Smooth muscle cell (in vitro differentiated cells): ENCODE measurements around the gene HMGN3. TPM values are rescaled to one million over a fixed set of nuclear protein-coding genes. Genes with fewer than 3 reads are reported as not detected.

Experiments
- DNase-seq: peaks from one replicate; lab custom pipeline; 2025; ENCODE audit not compliant: unreplicated experiment; lab: John Stamatoyannopoulos, UW
- H2AFZ ChIP-seq: fragments of 200-600 bp; sonication (generic); 2 replicates; pipeline ENCODE4 v1.6.0; 2016; ENCODE audit warnings: antibody characterized with exemption, low read depth, mild to moderate bottlenecking
- H3F3A ChIP-seq: fragments of 200-600 bp; sonication (generic); 2 replicates; pipeline ENCODE4 v1.6.0; 2017; ENCODE audit warnings: antibody characterized with exemption, low read depth
- H3K27ac ChIP-seq: fragments of 200-600 bp; sonication (generic); 2 replicates; pipeline ENCODE4 v1.5.1; 2016; ENCODE audit warnings: low read depth, mild to moderate bottlenecking
- H3K27me3 ChIP-seq: fragments of 200-600 bp; sonication (generic); 2 replicates; pipeline ENCODE4 v1.6.1; 2016; ENCODE audit warnings: low read depth, mild to moderate bottlenecking
- H3K36me3 ChIP-seq: fragments of 200-600 bp; sonication (generic); 2 replicates; pipeline ENCODE4 v1.5.1; 2016; ENCODE audit warnings: low read depth
- H3K4me1 ChIP-seq: fragments of 200-600 bp; sonication (generic); 2 replicates; pipeline ENCODE4 v1.5.1; 2016; ENCODE audit warnings: low read depth
- H3K4me2 ChIP-seq: fragments of 200-600 bp; sonication (generic); 2 replicates; pipeline ENCODE4 v1.6.0; 2016; ENCODE audit warnings: mild to moderate bottlenecking
- H3K4me3 ChIP-seq: fragments of 200-600 bp; sonication (generic); 2 replicates; pipeline ENCODE4 v1.5.1; 2016; ENCODE audit warnings: mild to moderate bottlenecking
- H3K79me2 ChIP-seq: fragments of 200-600 bp; sonication (generic); 2 replicates; pipeline ENCODE4 v1.6.0; 2016; ENCODE audit warnings: low read depth, mild to moderate bottlenecking
- H3K9ac ChIP-seq: fragments of 200-600 bp; sonication (generic); 2 replicates; pipeline ENCODE4 v1.6.0; 2016; ENCODE audit warnings: low read depth
- H3K9me3 ChIP-seq: fragments of 200-600 bp; sonication (generic); replicated peaks from 2 replicates; pipeline ENCODE4 v1.5.1; 2016; ENCODE audit warnings: low read depth
- H4K20me1 ChIP-seq: fragments of 200-600 bp; sonication (generic); 2 replicates; pipeline ENCODE4 v1.6.0; 2016; ENCODE audit warnings: low read depth
- WGBS: methylation state at CpG from one replicate; pipeline ENCODE4 v1.1.7; 2016; ENCODE audit warnings: low lambda C conversion rate; 5-methylcytosine and 5-hydroxymethylcytosine counted together
- polyA plus RNA-seq: library from polyadenylated mRNA; unstranded; fragments of >200 nt; fragmentation: Nextera tagmentation; extraction: Ambion mirVana; gene quantifications from 2 replicates; pipeline ENCODE4 v1.2.1, GENCODE V29; 2016
- total RNA-seq: library from RNA; depleted of rRNA; stranded (reverse); fragments of >200 nt; gene quantifications from 2 replicates; pipeline ENCODE4 v1.2.3, GENCODE V29; 2014
- TF ChIP-seq, protein P1 (sequence below): fragments of 200-600 bp; sonication (generic); IDR thresholded peaks from 2 replicates; pipeline ENCODE4 v1.5.1; 2017; ENCODE audit warnings: borderline replicate concordance, mild to moderate bottlenecking, antibody characterized with exemption; ENCODE audit not compliant: insufficient read depth, poor library complexity, severe bottlenecking

The HMGN3 gene
- total and polyA plus RNA-seq, 2 experiments from 2014 or later, result 75.4 to 108 TPM

DNA sequence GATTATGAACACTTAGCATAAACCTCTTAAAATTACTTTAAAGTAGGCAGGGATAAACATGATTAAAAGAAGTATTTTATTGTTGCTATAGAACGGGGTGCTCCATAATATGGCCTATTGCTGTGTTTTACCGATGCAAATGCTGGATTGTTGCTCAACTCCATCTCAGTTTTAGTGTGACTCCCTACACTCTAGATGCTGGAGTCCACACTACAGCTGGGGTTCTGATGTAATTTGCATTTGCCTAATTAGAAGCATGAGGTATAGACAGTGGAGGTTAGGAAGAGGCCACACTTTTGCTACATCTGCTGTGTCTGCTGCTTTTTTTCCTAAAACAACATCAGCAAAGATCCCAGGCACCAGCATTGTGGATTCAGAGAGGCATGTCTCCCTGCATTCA is 6.7 kb upstream of the HMGN3 start:
- Histone ChIP-seq H3K27ac (no peak overlapping the region), H3K9ac (no peak overlapping the region), H2AFZ (no peak overlapping the region), H3K27me3 (no peaks in the 10 kb centered on the region), H3K79me2 (no peaks in the 10 kb centered on the region), H3K9me3 (no peaks in the 10 kb centered on the region), H3K4me1 (no peaks in the 10 kb centered on the region), H3K36me3 (no peaks in the 10 kb centered on the region), H3K4me3 (no peak overlapping the region), H4K20me1 (no peaks in the 10 kb centered on the region), H3K4me2 (no peak overlapping the region), H3F3A (no peaks in the 10 kb centered on the region)
- 74% methylated on average over 2 of the region's 2 CpGs for WGBS
- no peak for DNase-seq
- TF ChIP-seq, protein P1, sequence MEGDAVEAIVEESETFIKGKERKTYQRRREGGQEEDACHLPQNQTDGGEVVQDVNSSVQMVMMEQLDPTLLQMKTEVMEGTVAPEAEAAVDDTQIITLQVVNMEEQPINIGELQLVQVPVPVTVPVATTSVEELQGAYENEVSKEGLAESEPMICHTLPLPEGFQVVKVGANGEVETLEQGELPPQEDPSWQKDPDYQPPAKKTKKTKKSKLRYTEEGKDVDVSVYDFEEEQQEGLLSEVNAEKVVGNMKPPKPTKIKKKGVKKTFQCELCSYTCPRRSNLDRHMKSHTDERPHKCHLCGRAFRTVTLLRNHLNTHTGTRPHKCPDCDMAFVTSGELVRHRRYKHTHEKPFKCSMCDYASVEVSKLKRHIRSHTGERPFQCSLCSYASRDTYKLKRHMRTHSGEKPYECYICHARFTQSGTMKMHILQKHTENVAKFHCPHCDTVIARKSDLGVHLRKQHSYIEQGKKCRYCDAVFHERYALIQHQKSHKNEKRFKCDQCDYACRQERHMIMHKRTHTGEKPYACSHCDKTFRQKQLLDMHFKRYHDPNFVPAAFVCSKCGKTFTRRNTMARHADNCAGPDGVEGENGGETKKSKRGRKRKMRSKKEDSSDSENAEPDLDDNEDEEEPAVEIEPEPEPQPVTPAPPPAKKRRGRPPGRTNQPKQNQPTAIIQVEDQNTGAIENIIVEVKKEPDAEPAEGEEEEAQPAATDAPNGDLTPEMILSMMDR, result no peak

GRCh38 chr6:79240509-79240908 is 6.0 kb upstream of the HMGN3 start:
- H3K79me2 ChIP-seq, result no peaks in the 10 kb centered on the region
- H3K27me3 ChIP-seq, result no peaks in the 10 kb centered on the region
- H3K4me1 ChIP-seq, result no peaks in the 10 kb centered on the region
- no peak overlapping the region for H2AFZ ChIP-seq
- H3K27ac ChIP-seq, result no peak overlapping the region
- H3K36me3 ChIP-seq, result no peaks in the 10 kb centered on the region
- no peak overlapping the region for H3K9ac ChIP-seq
- DNase-seq, result no peak
- TF ChIP-seq, protein P1, result no peak
- WGBS, result 77% methylated on average over 1 of the region's 1 CpG
- H3K4me3 ChIP-seq, result no peak overlapping the region
- H3K4me2 ChIP-seq, result no peak overlapping the region
- no peaks in the 10 kb centered on the region for H4K20me1 ChIP-seq
- no peaks in the 10 kb centered on the region for H3F3A ChIP-seq
- no peaks in the 10 kb centered on the region for H3K9me3 ChIP-seq

GRCh38 chr6:79239536-79240168 is 5.2 kb upstream of the HMGN3 start:
- TF ChIP-seq, protein P1, result no peak
- no peak for DNase-seq
- WGBS, result 90% methylated on average over 6 of the region's 6 CpGs
- Histone ChIP-seq H3K27me3 (no peaks in the 10 kb centered on the region), H4K20me1 (no peaks in the 10 kb centered on the region), H3K9me3 (no peaks in the 10 kb centered on the region), H3K4me3 (no peak overlapping the region), H3K4me1 (no peaks in the 10 kb centered on the region), H3K9ac (no peak overlapping the region), H3K36me3 (no peaks in the 10 kb centered on the region), H2AFZ (no peak overlapping the region), H3K27ac (no peak overlapping the region), H3F3A (no peaks in the 10 kb centered on the region), H3K79me2 (no peaks in the 10 kb centered on the region), H3K4me2 (no peak overlapping the region)

- Histone ChIP-seq H3K27ac (no peak overlapping the region), H3K27me3 (no peaks in the 10 kb centered on the region), H3K4me1 (no peaks in the 10 kb centered on the region), H4K20me1 (no peaks in the 10 kb centered on the region), H3K36me3 (no peaks in the 10 kb centered on the region), H3K4me2 (no peak overlapping the region), H3K79me2 (no peaks in the 10 kb centered on the region), H3K4me3 (no peak overlapping the region), H3K9me3 (no peaks in the 10 kb centered on the region), H2AFZ (no peak overlapping the region), H3K9ac (no peak overlapping the region), H3F3A (no peaks in the 10 kb centered on the region)
- DNase-seq, result no peak
- TF ChIP-seq, protein P1, result no peak
These were observed 4.4 kb upstream of the HMGN3 start for GRCh38 chr6:79238919-79239318.
